HuH-7.5 (cell line): ENCODE data around the gene SLC6A1.

ENCODE experiments used
- DNase-seq: peaks from one replicate; pipeline ENCODE4 v3.0.0; 2011; ENCODE audit warnings: low spot score

Gene SLC6A1

GRCh38 chr3:10970306-10970960 lies 22.1 kb upstream of the SLC6A1 start:
- no peak for DNase-seq

- DNase-seq: no peak
Observed at GRCh38 chr3:10972072-10972782, 20.3 kb upstream of the SLC6A1 start.

- DNase-seq: no peak
Observed at GRCh38 chr3:10973046-10973595, 19.4 kb upstream of the SLC6A1 start.

GRCh38 chr3:10974131-10974530 lies 18.4 kb upstream of the SLC6A1 start:
- no peak for DNase-seq

- DNase-seq: no peak
Observed at GRCh38 chr3:10974746-10975375, 17.7 kb upstream of the SLC6A1 start.

DNA sequence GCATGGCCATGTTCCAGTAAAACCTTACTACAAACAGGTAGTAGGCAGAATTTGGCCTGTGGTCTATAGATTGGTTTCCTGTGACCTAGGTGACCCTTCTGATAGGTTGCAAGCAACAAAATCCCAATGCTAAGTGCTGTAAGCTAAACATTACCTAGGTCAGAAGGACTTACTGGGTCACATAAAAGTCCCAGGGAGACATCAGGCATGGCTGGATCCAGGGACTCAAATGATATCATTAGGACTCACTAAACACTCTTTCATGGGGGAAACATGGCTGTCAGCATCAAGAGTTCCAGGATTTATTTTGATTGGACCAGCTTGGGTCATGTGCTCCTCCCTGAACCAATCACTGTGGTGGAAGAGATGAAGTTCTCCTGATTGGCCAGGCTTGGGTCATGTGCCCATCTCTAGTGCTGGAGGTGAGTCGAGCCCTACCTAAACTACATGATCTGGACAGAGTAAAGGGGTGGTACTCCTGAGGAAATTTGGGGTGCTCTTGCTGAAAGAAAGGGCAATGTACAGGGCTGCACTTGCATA lies 16.8 kb upstream of the SLC6A1 start:
- DNase-seq: no peak

DNA sequence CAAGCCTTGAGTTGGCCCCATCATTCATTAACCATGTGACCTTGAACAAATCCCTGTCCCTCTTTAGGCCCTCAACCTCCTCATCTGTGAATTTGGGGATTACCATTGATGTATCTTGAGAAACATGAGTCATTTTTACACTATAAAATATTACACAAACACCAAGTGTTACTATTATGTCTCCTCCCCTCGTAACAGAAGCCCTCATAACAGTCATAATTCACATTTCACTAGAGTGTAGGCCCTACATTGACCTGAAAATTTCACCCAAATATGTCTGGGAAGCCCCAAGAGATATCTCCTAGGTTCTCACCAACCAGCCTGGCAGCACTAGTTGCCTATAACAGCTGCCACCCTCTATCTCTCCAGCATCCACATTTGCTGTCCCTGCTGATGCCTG lies 15.8 kb upstream of the SLC6A1 start:
- no peak for DNase-seq

- DNase-seq: no peak
Observed at GRCh38 chr3:10977892-10978510, 14.5 kb upstream of the SLC6A1 start.

- no peak for DNase-seq
Observed at GRCh38 chr3:10978956-10979355, 13.6 kb upstream of the SLC6A1 start.

DNA sequence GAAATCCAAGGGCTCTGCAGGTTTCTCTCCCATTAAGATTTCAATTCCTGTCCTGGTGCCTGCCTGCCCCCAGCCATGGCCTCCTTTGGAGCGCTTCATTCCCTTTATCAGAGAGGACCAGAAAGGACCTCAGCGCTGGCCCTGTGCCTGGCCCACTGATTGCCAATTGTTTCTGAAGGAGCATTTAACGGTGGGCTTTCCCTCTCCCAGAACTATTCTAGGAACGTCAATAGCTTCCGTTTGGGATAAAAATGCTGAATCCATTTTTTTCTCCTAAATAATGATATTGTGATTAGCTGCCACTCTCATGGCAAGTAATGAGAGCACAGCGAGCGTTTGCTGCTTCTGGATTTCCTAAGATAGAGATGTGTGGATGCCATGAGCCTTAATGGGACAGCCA lies 12.2 kb upstream of the SLC6A1 start:
- DNase-seq: no peak

- no peak for DNase-seq
Observed at GRCh38 chr3:10981031-10981430, 11.5 kb upstream of the SLC6A1 start.

- DNase-seq: no peak
Observed at GRCh38 chr3:10981961-10982360, 10.6 kb upstream of the SLC6A1 start.

GRCh38 chr3:10982782-10983181 lies 9.8 kb upstream of the SLC6A1 start:
- DNase-seq: no peak

DNA sequence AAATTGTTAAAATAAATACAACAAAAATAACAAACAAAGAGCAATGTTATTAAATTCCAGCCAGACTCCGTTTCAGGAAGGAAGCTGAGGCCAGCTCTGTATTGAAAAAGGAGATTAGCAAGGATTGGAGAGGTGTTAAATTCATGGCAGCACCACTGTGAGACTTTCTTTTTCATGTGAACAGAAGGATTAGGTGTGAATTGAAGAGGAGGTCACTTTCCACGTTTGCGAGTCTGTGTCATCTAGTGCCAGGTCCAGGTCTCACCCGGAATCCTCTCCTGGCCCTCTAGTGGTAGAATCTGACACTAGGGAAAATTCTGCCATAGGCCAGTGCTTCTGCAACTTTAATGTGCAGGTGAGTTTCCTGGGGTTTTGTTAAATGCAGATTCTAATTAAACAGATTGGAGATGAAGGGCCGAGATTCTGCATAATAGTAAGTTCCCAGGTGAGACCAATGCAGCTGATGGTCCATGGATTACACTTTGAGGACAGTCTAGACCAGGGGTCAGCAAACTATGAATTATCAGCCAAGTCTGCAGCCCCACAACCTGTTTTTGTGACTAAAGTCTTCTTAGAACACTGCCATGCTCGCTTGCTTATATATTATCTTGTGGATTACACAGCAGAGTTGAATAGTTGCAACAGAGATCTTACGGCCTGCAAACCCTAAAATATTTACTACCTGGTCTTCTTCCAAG lies 9.2 kb upstream of the SLC6A1 start:
- peak; percentile 97 for DNase-seq

- DNase-seq: no peak
Observed at GRCh38 chr3:10984371-10984896, 8.1 kb upstream of the SLC6A1 start.

DNA sequence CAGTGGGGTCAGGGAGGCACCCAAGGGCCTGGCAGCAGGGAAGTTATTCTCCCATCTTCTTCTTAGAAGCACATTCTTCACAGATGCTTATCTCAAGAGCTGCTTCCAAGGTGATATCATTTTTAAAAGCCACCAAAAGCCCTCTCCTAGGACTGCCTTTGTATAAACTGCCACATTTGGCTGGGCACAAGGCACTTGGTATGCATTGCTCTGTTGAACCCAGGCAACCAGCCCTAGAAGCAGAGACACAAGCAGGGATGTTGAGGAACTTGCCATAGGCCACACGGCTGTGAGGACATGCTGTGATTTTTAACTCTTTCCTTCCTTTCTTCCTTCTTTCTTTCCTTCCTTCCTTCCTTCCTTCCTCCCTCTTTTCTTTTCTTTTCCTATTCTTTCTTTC lies 7.4 kb upstream of the SLC6A1 start:
- DNase-seq: no peak

DNA sequence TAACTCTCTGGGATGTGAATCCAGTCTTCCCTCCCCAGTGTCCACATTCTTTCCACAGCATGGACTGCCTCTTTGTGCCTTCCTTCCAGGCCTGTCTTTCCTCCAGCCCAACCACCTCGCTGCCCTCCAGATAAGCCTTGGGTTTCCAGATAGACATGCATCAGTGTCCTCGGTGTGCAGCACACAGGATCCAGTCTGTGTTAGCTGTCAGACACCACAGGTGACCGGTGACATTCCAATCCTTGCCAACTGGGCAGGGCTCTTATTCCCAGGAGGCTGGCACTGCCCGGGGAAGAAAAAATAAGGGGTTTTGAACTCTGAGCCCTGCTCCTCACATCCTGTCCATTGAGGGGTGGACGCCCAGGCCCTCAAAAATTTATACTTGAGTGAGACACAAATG lies 6.0 kb upstream of the SLC6A1 start:
- DNase-seq: no peak

DNA sequence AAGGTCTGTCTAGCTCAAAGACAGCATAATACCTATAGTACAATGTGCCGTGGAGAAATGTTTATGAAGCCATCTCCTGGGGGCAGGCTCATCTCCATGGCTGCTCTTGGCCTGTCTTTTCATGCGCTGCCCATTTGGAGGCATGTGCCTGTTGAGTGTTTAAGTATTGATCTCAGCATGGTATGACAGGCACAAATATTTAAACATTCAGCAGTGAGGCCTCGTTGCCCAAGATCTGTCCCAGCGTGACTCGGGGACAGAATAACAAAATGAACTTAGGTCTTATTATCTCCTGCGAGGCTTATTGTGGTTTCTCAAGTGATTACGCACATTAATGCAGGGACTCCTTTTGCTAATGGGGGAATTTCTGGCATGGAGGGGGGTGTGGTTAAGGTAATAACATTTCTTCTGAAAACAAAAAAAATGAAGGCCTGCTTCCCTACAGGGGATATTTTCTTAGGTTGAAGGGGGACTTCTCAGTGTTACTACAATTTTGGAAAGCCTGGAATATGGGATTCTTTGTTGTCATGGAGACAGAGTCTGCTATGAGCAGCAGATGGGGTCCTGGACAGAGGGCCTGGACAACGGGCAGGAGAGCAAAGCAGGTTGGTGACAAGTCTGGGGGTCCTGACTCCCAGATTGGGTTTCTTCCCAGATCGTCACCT lies 4.4 kb upstream of the SLC6A1 start:
- no peak for DNase-seq

- no peak for DNase-seq
Observed at GRCh38 chr3:10988991-10989484, 3.5 kb upstream of the SLC6A1 start.

GRCh38 chr3:10992943-10993728 lies 588 bp downstream of the SLC6A1 start:
- no peak for DNase-seq
